ENCODE data around the gene RNF13.

Gene RNF13

DNA sequence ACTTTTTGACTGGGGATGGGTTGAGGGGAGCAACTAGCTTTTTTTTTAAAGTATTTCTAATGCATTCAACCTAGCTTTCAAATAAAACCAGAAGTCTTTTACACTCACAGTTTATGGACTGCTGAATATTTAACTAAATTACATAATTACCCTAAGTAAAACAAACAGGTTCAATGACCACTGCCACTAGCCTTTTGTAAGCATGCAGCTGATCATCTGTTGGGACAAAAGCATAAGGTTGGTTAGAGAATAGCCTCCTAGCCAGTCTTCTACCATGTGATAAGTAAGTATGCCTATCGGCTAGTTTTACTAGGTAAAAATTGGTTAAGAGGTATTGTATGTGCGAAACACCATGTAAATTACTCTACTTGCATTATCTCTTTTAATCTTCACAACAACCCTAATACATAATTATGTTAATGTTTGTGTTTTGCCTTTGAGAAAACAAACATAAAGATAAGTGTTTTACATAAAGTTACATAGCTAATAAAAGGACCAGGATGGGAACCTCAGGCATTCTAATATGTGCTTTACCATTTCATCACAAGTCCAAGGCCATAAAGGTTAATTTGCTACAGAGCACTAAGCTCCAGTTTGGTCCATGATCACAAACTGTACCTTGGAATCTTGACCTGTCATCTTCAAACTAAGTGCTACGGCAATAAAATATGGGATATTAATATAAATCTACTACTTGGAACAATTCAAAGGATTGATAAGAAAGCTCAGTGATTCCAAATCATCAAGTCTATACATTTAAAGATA lies 144.5 kb downstream of the RNF13 start:
- DNase-seq (ENCODE audit: low spot score) = no peak
- no peak for TF ChIP-seq CTCF (IDR thresholded peaks at IDR 0.05; ENCODE audit: extremely low read depth, missing control alignments)

DNA sequence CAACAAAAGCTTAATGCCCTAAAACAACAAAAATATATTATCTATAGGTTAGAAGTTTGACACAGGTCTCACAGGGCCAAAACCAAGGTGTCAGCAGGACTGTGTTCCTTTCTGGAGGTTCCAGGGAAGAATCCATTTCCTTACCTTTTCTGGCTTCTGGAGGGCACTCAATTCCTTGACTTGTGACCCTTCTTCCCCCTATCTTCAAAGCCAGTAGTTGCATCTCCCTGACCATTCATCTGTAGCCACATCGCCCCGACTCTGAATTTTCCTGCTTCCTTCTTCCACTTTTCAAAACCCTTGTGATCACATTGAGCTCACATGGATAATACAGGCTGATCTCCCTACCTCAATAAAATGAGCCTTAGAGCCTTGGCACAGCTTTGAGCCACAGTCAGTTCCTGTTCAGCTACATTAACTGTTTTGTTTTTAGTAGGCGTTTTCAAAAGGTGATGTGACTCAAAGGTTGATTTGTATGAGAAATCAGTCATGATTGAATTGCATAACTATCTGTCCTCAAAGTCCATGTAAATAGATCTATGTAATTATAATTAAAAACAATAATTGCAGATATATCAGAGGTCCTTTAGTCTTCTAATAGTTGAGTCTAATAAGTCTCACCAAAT lies 145.3 kb downstream of the RNF13 start:
- no peak for DNase-seq (ENCODE audit: low spot score)
- TF ChIP-seq CTCF (IDR thresholded peaks at IDR 0.05; ENCODE audit: extremely low read depth, missing control alignments) = no peak

DNA sequence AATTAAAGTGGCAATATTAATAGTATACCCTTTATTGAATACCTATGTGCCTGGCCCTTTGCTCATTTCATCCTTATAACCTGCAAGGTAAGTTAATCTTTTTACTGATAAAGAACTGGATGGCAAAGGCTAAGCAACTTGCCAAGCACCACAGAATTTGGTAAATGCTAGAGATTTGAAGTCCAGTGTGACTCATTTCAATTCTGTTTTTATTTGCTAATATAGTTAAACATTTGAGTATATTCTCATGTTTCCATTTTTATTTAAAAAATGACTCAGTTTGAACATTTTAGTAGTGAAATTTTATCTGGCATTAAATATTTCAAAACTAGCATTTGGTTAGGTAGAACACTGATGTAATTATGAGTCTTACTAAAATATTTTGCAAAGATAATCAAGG lies 146.4 kb downstream of the RNF13 start:
- no peak for TF ChIP-seq CTCF (IDR thresholded peaks at IDR 0.05; ENCODE audit: extremely low read depth, missing control alignments)
- DNase-seq (ENCODE audit: low spot score) = no peak

DNA sequence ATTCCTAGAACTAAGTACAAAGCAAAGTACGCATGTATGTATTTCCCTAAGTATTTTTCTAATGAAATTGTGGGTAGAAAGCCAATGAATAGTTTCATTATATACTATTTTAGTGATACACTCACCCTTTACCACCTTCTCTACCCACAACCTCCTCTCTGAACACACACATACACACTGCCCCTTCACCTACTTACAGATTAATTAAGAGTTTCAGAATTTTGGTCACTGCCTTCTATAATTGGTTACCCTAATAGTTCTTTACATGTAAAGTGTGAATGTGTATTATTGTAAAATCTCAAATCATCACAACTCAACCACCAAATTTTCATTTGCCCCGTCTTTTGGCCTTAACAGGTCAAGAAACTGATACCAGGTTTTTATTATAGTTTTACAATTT lies 150.5 kb downstream of the RNF13 start:
- no peak for DNase-seq (ENCODE audit: low spot score)
- no peak for TF ChIP-seq CTCF (IDR thresholded peaks at IDR 0.05; ENCODE audit: extremely low read depth, missing control alignments)

GRCh38 chr3:149964291-149964690 lies 151.3 kb downstream of the RNF13 start:
- no peak for DNase-seq (ENCODE audit: low spot score)
- no peak for TF ChIP-seq CTCF (IDR thresholded peaks at IDR 0.05; ENCODE audit: extremely low read depth, missing control alignments)

DNA sequence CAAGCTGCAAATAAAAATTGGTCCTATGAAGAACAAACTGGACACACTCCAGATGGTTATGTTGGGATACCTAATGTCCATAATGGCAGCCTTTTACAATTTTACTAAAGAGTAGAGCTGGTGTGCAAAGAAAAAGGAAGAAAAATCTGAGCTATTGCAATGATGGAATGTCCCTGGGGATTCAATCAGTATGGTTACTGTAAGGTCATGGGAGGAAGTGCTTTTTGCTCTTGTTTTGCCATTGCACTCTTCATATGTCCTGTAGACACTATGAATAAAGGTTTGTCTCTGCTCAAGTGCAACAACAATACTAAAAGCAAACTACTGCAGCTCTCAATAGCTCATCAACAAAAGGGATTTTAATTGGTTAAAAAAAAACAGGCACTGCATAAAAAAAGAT lies 152.3 kb downstream of the RNF13 start:
- TF ChIP-seq CTCF (IDR thresholded peaks at IDR 0.05; ENCODE audit: extremely low read depth, missing control alignments) = no peak
- DNase-seq (ENCODE audit: low spot score) = no peak

GRCh38 chr3:149967086-149967685 lies 154.2 kb downstream of the RNF13 start:
- peak; percentile 50 for DNase-seq (ENCODE audit: low spot score)
- TF ChIP-seq CTCF (IDR thresholded peaks at IDR 0.05; ENCODE audit: extremely low read depth, missing control alignments) = peak; percentile 24
